GM12878 (cell line): Measurements from ENCODE around the gene DEXI. TPM values are rescaled to one million over a fixed set of nuclear protein-coding genes. Genes with fewer than 3 reads are reported as not detected.

Experiments used
- ATAC-seq: fragments of 200-7000 bp; cut with Tn5 transposase; 3 replicates; pipeline ENCODE4 v1.9.1; 2020; ENCODE audit warnings: mild to moderate bottlenecking, moderate library complexity
- BruUV-seq: library from RNA; stranded (reverse); fragments of 400-500 nt; replicated peaks from 2 replicates; lab custom pipeline; 2021; lab: Mats Ljungman, UMichigan
- CTCF ChIA-PET: fragments of 300-600 bp; sonication (Branson Sonifier 250); formaldehyde crosslinking; extraction: SDS; loops from one replicate; lab custom pipeline; 2021; ENCODE audit warnings: inconsistent platforms; lab: Yijun Ruan, JAX
- POLR2A ChIA-PET: fragments of 350-600 bp; formaldehyde crosslinking; extraction: SDS; loops from one replicate; lab custom pipeline; 2021; ENCODE audit warnings: inconsistent platforms; lab: Charles Lee
- RAD21 ChIA-PET: fragments of 300-600 bp; sonication (Branson Sonifier 250); formaldehyde crosslinking; loops from one replicate; lab custom pipeline; 2023; ENCODE audit warnings: antibody characterized with exemption; ENCODE audit not compliant: unreplicated experiment; lab: Charles Lee
- SMC1A ChIA-PET: fragments of 300-600 bp; sonication (Branson Sonifier 250); formaldehyde crosslinking; loops from one replicate; lab custom pipeline; 2023; ENCODE audit not compliant: unreplicated experiment, uncharacterized antibody; lab: Charles Lee
- DNase-seq: peaks from one replicate; pipeline ENCODE4 v3.0.0-alpha.2; 2011; ENCODE audit warnings: low read depth, low spot score
- FAIRE-seq: peaks from 3 replicates; lab custom pipeline; 2011; peaks lifted over from hg19 to GRCh38; lab: Jason Lieb, UNC
- H2AFZ ChIP-seq: 2 replicates; pipeline ENCODE4 v1.6.0; 2011; ENCODE audit warnings: low read depth, low read length, control low read depth; ENCODE audit not compliant: control insufficient read depth
- H3K27ac ChIP-seq: 2 replicates; pipeline ENCODE4 v1.5.1; 2011; ENCODE audit warnings: control low read depth; ENCODE audit not compliant: control insufficient read depth, insufficient read depth
- H3K27me3 ChIP-seq, 2 experiments: replicated peaks in 1 of 2; 2 replicates each; pipeline versions ENCODE4 v1.6.0 to v1.6.1; 2011; ENCODE audit warnings: low read length in 1 of 2; ENCODE audit not compliant: control insufficient read depth in 2 of 2, insufficient read depth in 2 of 2
- H3K36me3 ChIP-seq, 2 experiments: 2 replicates each; pipeline ENCODE4 v1.5.1; 2011; ENCODE audit warnings: low read length in 1 of 2; ENCODE audit not compliant: control insufficient read depth in 2 of 2, insufficient read depth in 2 of 2
- H3K4me1 ChIP-seq: 2 replicates; pipeline ENCODE4 v1.6.1; 2011; ENCODE audit warnings: mild to moderate bottlenecking, low read length, moderate library complexity, mixed read lengths; ENCODE audit not compliant: control insufficient read depth, insufficient read depth
- H3K4me2 ChIP-seq: 2 replicates; pipeline ENCODE4 v1.6.0; 2011; ENCODE audit warnings: control low read depth; ENCODE audit not compliant: control insufficient read depth, insufficient read depth
- H3K4me3 ChIP-seq: fragments of 200-600 bp; sonication (generic); 2 replicates; pipeline ENCODE4 v1.5.1; 2016
- H3K79me2 ChIP-seq: 2 replicates; pipeline ENCODE4 v1.6.0; 2011; ENCODE audit warnings: low read length; ENCODE audit not compliant: control insufficient read depth, insufficient read depth
- H3K9ac ChIP-seq: 2 replicates; pipeline ENCODE4 v1.8.0; 2011; ENCODE audit warnings: low read length, control low read depth, mixed read lengths; ENCODE audit not compliant: control insufficient read depth, insufficient read depth
- H3K9me3 ChIP-seq: replicated peaks from 3 replicates; pipeline ENCODE4 v1.5.1; 2011; ENCODE audit warnings: mild to moderate bottlenecking, low read length; ENCODE audit not compliant: control insufficient read depth, insufficient read depth
- H4K20me1 ChIP-seq: 2 replicates; pipeline ENCODE4 v1.6.0; 2011; ENCODE audit not compliant: control insufficient read depth, insufficient read depth
- BCL11A ChIP-seq: IDR thresholded peaks from 2 replicates; pipeline ENCODE4 v1.6.1; 2011; ENCODE audit warnings: low read depth, low read length
- BHLHE40 ChIP-seq, 2 experiments: fragments of 450-650 bp in 1 of 2; IDR thresholded peaks; 2 replicates each; pipeline ENCODE4 v1.6.1; 2011 to 2017; ENCODE audit warnings: low read depth in 2 of 2, borderline replicate concordance in 1 of 2, improper control_type of control experiment in 1 of 2, low read length in 1 of 2, mild to moderate bottlenecking in 1 of 2
- ESRRA ChIP-seq: IDR thresholded peaks from 2 replicates; pipeline ENCODE4 v1.6.1; 2012; ENCODE audit warnings: mild to moderate bottlenecking, low read length, improper control_type of control experiment
- ETV6 ChIP-seq, 2 experiments: fragments of 450-650 bp in 1 of 2; IDR thresholded peaks in 1 of 2; conservative IDR thresholded peaks in 1 of 2; 2 replicates each; pipeline ENCODE4 v1.6.1; 2014; ENCODE audit warnings: antibody characterized with exemption in 1 of 2, borderline replicate concordance in 1 of 2, low read depth in 1 of 2, mild to moderate bottlenecking in 1 of 2, moderate library complexity in 1 of 2
- KAT2A ChIP-seq: conservative IDR thresholded peaks from 2 replicates; pipeline ENCODE4 v1.6.1; 2011; ENCODE audit warnings: low read depth, low read length; ENCODE audit not compliant: control insufficient read depth
- MXI1 ChIP-seq: fragments of 150-350 bp; IDR thresholded peaks from 2 replicates; pipeline ENCODE4 v1.6.1; 2011; ENCODE audit warnings: low read depth, mild to moderate bottlenecking, inconsistent platforms, low read length, improper control_type of control experiment
- NFIC ChIP-seq: IDR thresholded peaks from 2 replicates; pipeline ENCODE4 v1.6.1; 2012; ENCODE audit warnings: low read depth, mild to moderate bottlenecking, inconsistent platforms, low read length, moderate library complexity
- NFYA ChIP-seq: IDR thresholded peaks from 2 replicates; pipeline ENCODE4 v1.6.1; 2011; ENCODE audit warnings: low read depth, mild to moderate bottlenecking, low read length, improper control_type of control experiment, borderline replicate concordance
- NR2C1 ChIP-seq: fragments of 450-650 bp; IDR thresholded peaks from 2 replicates; pipeline ENCODE4 v1.6.1; 2017; ENCODE audit warnings: antibody characterized with exemption, mild to moderate bottlenecking, moderate library complexity
- POLR2AphosphoS5 ChIP-seq: IDR thresholded peaks from 2 replicates; pipeline ENCODE4 v1.6.1; 2011; ENCODE audit warnings: mild to moderate bottlenecking, low read length, inconsistent platforms
- RAD21 ChIP-seq: IDR thresholded peaks from 2 replicates; pipeline ENCODE4 v1.6.1; 2011; ENCODE audit warnings: mild to moderate bottlenecking, low read depth, low read length, moderate library complexity; ENCODE audit not compliant: insufficient read depth
- SMARCA5 ChIP-seq: fragments of 450-650 bp; IDR thresholded peaks from 2 replicates; pipeline ENCODE4 v1.6.1; 2017; ENCODE audit warnings: mild to moderate bottlenecking
- TCF12 ChIP-seq: IDR thresholded peaks from 2 replicates; pipeline ENCODE4 v1.6.1; 2011; ENCODE audit warnings: low read depth, mild to moderate bottlenecking, low read length
- YY1 ChIP-seq: IDR thresholded peaks from 2 replicates; pipeline ENCODE4 v1.6.1; 2011; ENCODE audit warnings: low read depth, mild to moderate bottlenecking, low read length
- ZBED1 ChIP-seq: IDR thresholded peaks from 2 replicates; pipeline ENCODE4 v1.6.1; 2016; ENCODE audit warnings: borderline replicate concordance
- ZNF217 ChIP-seq: fragments of 450-650 bp; IDR thresholded peaks from 2 replicates; pipeline ENCODE4 v1.6.1; 2017; ENCODE audit warnings: antibody characterized with exemption, mild to moderate bottlenecking
- ZNF384 ChIP-seq: IDR thresholded peaks from 2 replicates; pipeline ENCODE4 v1.6.1; 2012; ENCODE audit warnings: low read depth, mild to moderate bottlenecking, low read length, improper control_type of control experiment, borderline replicate concordance
- WGBS: methylation state at CpG from one replicate; pipeline ENCODE4 v1.1.6; 2016; ENCODE audit warnings: low lambda C conversion rate; ENCODE audit not compliant: insufficient replicate concordance, insufficient coverage; ENCODE audit errors: missing lambda C conversion rate; 5-methylcytosine and 5-hydroxymethylcytosine counted together
- in situ Hi-C: fragments of 300-500 bp; cut with MboI; formaldehyde crosslinking; loops from 9 replicates; pipeline ENCODE4 v1.14.3; 2018; ENCODE audit warnings: mixed read lengths
- intact Hi-C: fragments of 100-400 bp; cut with micrococcal nuclease; formaldehyde crosslinking; loops from one replicate; pipeline ENCODE4 v1.14.2; 2022; ENCODE audit not compliant: unreplicated experiment
- polyA plus RNA-seq, 11 experiments: library from polyadenylated mRNA; depleted of rRNA in 4 of 11; unstranded in 6 of 11; stranded (reverse) in 5 of 11; fragments of >200 nt; fragmentation: Nextera tagmentation in 4 of 11; fragmentation: Illumina TruSeq in 1 of 11; extraction: Ambion mirVana in 4 of 11; extraction: Trizol in 1 of 11; gene quantifications; 1 replicate in 1 of 11; 2 replicates in 10 of 11; pipeline versions ENCODE4 v1.2.1 to v1.2.3, GENCODE V29; 2011 to 2016; ENCODE audit warnings: inconsistent platforms in 2 of 11, missing spikeins in 2 of 11, low read depth in 1 of 11
- total RNA-seq, 4 experiments: library from RNA; depleted of rRNA in 3 of 4; stranded (reverse); fragments of >200 nt in 3 of 4; fragmentation: Illumina TruSeq in 1 of 4; extraction: Trizol in 1 of 4; gene quantifications; 2 replicates each; pipeline versions ENCODE4 v1.2.1 to v1.2.3, GENCODE V29; 2013 to 2021
- TF ChIP-seq, protein P1 (sequence below): fragments of 450-650 bp; IDR thresholded peaks from 2 replicates; pipeline ENCODE4 v1.6.1; 2016; ENCODE audit warnings: mild to moderate bottlenecking

The DEXI gene
- total and polyA plus RNA-seq, 10 of the 15 experiments (the other 5 are each of a cell fraction or from before 2014, with no cell fraction given) = 1.4 to 26.3 (median 18.4) TPM

DNA sequence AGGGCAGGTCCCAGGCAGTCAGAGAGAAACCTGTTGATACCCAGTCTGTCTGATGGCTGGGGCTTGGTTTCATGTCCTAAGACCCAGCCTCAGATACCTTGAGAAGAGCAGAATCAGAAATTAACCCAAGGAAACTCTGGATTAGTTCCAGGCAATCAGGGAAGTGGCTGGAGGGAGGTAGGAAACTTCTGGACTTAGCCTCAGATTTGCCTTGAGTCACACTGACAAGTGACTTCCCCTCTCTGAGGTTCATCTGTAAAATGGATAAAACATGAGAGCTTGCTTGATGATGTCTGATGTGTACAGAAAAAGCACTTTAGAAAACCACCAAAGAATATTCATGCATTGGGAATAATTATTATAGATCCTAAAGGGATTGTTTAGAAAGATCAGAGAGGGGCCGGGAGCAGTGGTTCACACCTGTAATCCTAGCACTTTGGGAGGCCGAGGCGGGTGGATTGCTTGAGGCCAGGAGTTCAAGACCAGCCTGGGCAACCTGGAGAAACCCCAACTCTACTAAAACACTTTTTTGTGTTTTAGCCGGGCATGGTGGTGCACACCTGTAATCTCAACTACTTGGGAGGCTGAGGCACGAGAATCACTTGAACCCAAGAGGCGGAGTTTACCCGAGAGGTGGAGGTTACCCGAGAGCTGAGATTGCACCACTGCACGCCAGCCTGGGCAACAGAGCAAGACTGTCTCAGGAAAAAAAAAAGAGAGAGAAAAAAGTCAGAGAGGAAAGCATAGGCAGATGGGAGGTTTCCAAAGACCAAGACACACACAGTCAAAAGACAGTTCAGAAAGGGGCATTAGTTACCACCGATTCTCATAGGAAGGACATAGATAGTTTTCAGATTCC is 61.4 kb downstream of the DEXI start (continued):
- no peak for TF ChIP-seq KAT2A
- TF ChIP-seq NFYA = no peak
- TF ChIP-seq TCF12 = 0 out of 2 replicates have a peak, but pooled peaks have one; percentile 10
- no peak for TF ChIP-seq NR2C1
- no peak for TF ChIP-seq ESRRA
- peak; percentile 36; the same call in 1 of the 2 replicates for TF ChIP-seq ZNF384

DNA sequence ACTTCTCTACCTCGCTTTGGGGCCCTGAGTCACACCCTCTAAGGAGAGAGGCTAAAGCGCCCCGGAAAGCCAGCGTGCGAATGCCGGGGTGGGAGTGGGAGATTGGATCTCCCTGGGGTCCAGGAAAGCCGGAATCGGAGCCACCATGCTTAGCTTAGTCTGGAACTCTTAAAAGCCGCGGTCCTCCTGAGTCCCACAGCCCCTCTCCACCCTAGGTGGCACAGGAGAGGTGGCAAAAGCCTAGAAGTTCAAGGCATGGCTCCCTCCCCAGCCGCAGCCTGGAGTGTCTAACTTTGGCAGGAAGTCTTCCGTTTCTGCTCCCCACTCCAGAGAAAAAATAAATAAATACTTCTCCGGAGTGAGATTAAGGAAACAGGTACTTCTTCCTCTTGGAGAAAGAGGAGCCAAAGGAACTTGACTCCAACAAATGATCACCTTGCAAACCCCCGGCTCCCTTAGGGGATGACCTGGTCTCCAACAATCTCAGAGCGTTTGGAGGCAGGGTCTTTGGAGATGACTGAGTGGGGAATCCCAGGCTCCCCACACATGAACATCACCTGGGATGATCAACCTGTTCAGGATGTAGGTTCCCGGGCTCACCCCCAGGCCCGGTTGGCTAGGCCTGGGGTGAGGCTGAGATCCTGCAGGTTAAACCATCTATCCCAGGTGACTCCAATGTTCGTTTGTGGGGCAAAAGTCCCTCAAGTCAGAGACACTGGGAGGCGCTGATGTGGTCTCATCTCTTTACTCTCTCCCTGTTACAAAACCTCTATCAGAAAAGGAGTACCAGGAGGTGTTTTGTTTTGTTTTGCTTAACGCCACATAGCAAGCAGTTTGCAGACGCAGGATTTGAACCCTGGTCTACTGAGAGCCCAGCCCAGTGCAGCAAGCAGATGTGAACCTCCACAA is 62.3 kb downstream of the DEXI start:
- Histone ChIP-seq H3K9me3 (no peaks in the 10 kb centered on the region), H3K27me3 (no peaks in the 10 kb centered on the region), H4K20me1 (peaks cover 11% of the 10 kb centered on the region; the same call in 1 of the 2 replicates), H3K4me3 (peak overlapping the region; percentile 78), H3K4me2 (peak overlapping the region; percentile 70), H3K36me3 (peaks cover 10 to 17% of the 10 kb centered on the region in 2 experiments), H3K4me1 (peaks cover 51% of the 10 kb centered on the region), H3K9ac (peak overlapping the region; percentile 85), H3K27ac (peak overlapping the region; percentile 94), H2AFZ (0 out of 2 replicates have a peak overlapping the region, but pooled peaks have one; percentile 26), H3K79me2 (peaks cover 76% of the 10 kb centered on the region)
- in situ Hi-C loops (loop anchor here (5.0 to 25.0 kb wide), 3 partner anchors 138 to 1743 kb away; partner anchors contain the start of gene NUBP1), intact Hi-C loops (loop anchor here (2.0 kb wide), 1 partner anchor 17 kb away; no protein-coding TSS in a partner anchor)
- ATAC-seq = no peak
- 6% methylated on average over 21 of the region's 21 CpGs for WGBS
- RAD21 ChIA-PET = interaction anchor here (1.2 to 6.3 kb wide), 16 partner anchors 8 to 365 kb away, joined by 4 to 142 read pairs (median 20); partner anchors contain the start of gene NUBP1
- CTCF ChIA-PET = interaction anchor here (0.9 to 6.3 kb wide), 8 partner anchors 10 to 365 kb away, joined by 3 to 91 read pairs (median 9); no protein-coding TSS in a partner anchor
- POLR2A ChIA-PET = interaction anchor here (0.9 to 6.1 kb wide), 14 partner anchors 9 to 141 kb away, joined by 3 to 133 read pairs (median 12); partner anchors contain the start of gene NUBP1
- TSS peak; percentile 40 for BruUV-seq
- SMC1A ChIA-PET = interaction anchor here (0.8 to 5.9 kb wide), 19 partner anchors 10 to 141 kb away, joined by 3 to 133 read pairs (median 20); partner anchors contain the start of genes DEXI and NUBP1
- FAIRE-seq = no peak
- DNase-seq = no peak
- TF ChIP-seq BCL11A (no peak), YY1 (0 out of 2 replicates have a peak, but pooled peaks have one; percentile 4), ZNF217 (no peak), MXI1 (peak; percentile 8; the same call in 1 of the 2 replicates), NFIC (no peak), POLR2AphosphoS5 (0 out of 2 replicates have a peak, but pooled peaks have one; percentile 26), BHLHE40 (IDR thresholded peaks at IDR 0.05; ENCODE audit: borderline replicate concordance in 1 of 2, low read depth in 2 of 2, low read length in 1 of 2) (0 out of 4 replicates have a peak, but pooled peaks of 1 of the 2 experiments have one; percentile 3), ETV6 (conservative IDR thresholded peaks at IDR 0.05 in 1 of 2, IDR thresholded peaks at IDR 0.05 in 1 of 2; ENCODE audit: borderline replicate concordance in 1 of 2, low read depth in 1 of 2) (no peak), RAD21 (0 out of 2 replicates have a peak, but pooled peaks have one; percentile 13), ZBED1 (0 out of 2 replicates have a peak, but pooled peaks have one; percentile 6), SMARCA5 (0 out of 2 replicates have a peak, but pooled peaks have one; percentile 40)
- TF ChIP-seq, protein P1, sequence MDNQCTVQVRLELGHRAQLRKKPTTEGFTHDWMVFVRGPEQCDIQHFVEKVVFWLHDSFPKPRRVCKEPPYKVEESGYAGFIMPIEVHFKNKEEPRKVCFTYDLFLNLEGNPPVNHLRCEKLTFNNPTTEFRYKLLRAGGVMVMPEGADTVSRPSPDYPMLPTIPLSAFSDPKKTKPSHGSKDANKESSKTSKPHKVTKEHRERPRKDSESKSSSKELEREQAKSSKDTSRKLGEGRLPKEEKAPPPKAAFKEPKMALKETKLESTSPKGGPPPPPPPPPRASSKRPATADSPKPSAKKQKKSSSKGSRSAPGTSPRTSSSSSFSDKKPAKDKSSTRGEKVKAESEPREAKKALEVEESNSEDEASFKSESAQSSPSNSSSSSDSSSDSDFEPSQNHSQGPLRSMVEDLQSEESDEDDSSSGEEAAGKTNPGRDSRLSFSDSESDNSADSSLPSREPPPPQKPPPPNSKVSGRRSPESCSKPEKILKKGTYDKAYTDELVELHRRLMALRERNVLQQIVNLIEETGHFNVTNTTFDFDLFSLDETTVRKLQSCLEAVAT = 0 out of 2 replicates have a peak, but pooled peaks have one; percentile 10
